PC-3 (cell line): ENCODE measurements around the gene DIMT1.

ENCODE experiments used
- CTCF ChIP-seq: fragments of 300-600 bp; sonication (generic); conservative IDR thresholded peaks from 2 replicates; pipeline ENCODE4 v1.5.1; 2017; ENCODE audit warnings: antibody characterized with exemption, low read depth, mild to moderate bottlenecking, low read length
- EZH2 ChIP-seq: fragments of 300-600 bp; sonication (generic); IDR thresholded peaks from one replicate; pipeline ENCODE4 v1.6.1; 2017; ENCODE audit warnings: antibody characterized with exemption, mild to moderate bottlenecking, low read length; ENCODE audit not compliant: unreplicated experiment
- EZH2phosphoT487 ChIP-seq: fragments of 300-600 bp; sonication (generic); IDR thresholded peaks from 2 replicates; pipeline ENCODE4 v1.6.1; 2018; ENCODE audit warnings: mild to moderate bottlenecking, antibody characterized with exemption, low read length, borderline replicate concordance

- TF ChIP-seq CTCF (no peak), EZH2 (no peak), EZH2phosphoT487 (no peak)
These were observed 61.2 kb downstream of the DIMT1 start for GRCh38 chr5:62342476-62342837.
